HFF-Myc (cell line): ENCODE data around the gene RGCC.
"Not testable (repeated sequence)": the region's sequence is repeated elsewhere in the genome, so short reads cannot be mapped to it uniquely, and the experiment has no call there.

Experiments
- DNase-seq: peaks from one replicate; pipeline ENCODE4 v3.0.0-alpha.2; 2011; ENCODE audit warnings: low read depth; ENCODE audit errors: extremely low read depth
- H3K4me3 ChIP-seq: replicated peaks from 2 replicates; pipeline ENCODE4 v1.5.1; 2011; ENCODE audit warnings: low read depth, mild to moderate bottlenecking, control low read depth, low read length
- CTCF ChIP-seq: IDR thresholded peaks from 2 replicates; pipeline ENCODE4 v1.5.1; 2012; ENCODE audit warnings: mild to moderate bottlenecking, low read depth, low read length, control low read depth; ENCODE audit errors: missing control alignments

The RGCC gene

GRCh38 chr13:41502673-41503072, 45.3 kb downstream of the RGCC start:
- TF ChIP-seq CTCF = no peak
- no peak overlapping the region for H3K4me3 ChIP-seq
- no peak for DNase-seq

- H3K4me3 ChIP-seq = no peak overlapping the region
- TF ChIP-seq CTCF = no peak
- no peak for DNase-seq
These were observed 46.0 kb downstream of the RGCC start for GRCh38 chr13:41503356-41503755.

GRCh38 chr13:41504657-41505056, 47.3 kb downstream of the RGCC start:
- not testable (repeated sequence) for DNase-seq, H3K4me3 ChIP-seq

- peak; percentile 57 for DNase-seq
- H3K4me3 ChIP-seq = no peak overlapping the region
- TF ChIP-seq CTCF = no peak
These were observed 48.0 kb downstream of the RGCC start for GRCh38 chr13:41505209-41505835.

- TF ChIP-seq CTCF = no peak
- no peak overlapping the region for H3K4me3 ChIP-seq
- DNase-seq = no peak
These were observed 49.0 kb downstream of the RGCC start for GRCh38 chr13:41506312-41506711.

- TF ChIP-seq CTCF = no peak
- no peak for DNase-seq
- H3K4me3 ChIP-seq = no peak overlapping the region
These were observed 52.6 kb downstream of the RGCC start for GRCh38 chr13:41509971-41510370.

- H3K4me3 ChIP-seq = no peak overlapping the region
- no peak for DNase-seq
- TF ChIP-seq CTCF = no peak
These were observed 54.5 kb downstream of the RGCC start for GRCh38 chr13:41511827-41512226.
